GM23338 (cell line): ENCODE measurements around the gene SELPLG. TPM values are rescaled to one million over a fixed set of nuclear protein-coding genes. Genes with fewer than 3 reads are reported as not detected.
A peak's percentile ranks its signal among the peaks of the same experiment; 100 is the strongest.

Experiments used
- ATAC-seq: fragments of 200-7000 bp; cut with Tn5 transposase; 3 replicates; pipeline ENCODE4 v1.9.1; 2020
- DNase-seq: peaks from one replicate; pipeline ENCODE4 v3.0.0-alpha.2; 2015; ENCODE audit warnings: low spot score
- H2AFZ ChIP-seq: fragments of 200-600 bp; sonication (generic); 2 replicates; pipeline ENCODE4 v1.8.0; 2016; ENCODE audit warnings: antibody characterized with exemption, mild to moderate bottlenecking, moderate library complexity
- H3F3A ChIP-seq: fragments of 200-600 bp; sonication (generic); replicated peaks from 2 replicates; pipeline ENCODE4 v1.8.0; 2017; ENCODE audit warnings: antibody characterized with exemption, mixed run types, low read depth
- H3K27ac ChIP-seq: fragments of 200-600 bp; sonication (generic); 2 replicates; pipeline ENCODE4 v1.6.1; 2016; ENCODE audit warnings: low read depth
- H3K27me3 ChIP-seq: fragments of 200-600 bp; sonication (generic); 2 replicates; pipeline ENCODE4 v1.8.0; 2016; ENCODE audit warnings: mild to moderate bottlenecking, mixed run types, moderate library complexity; ENCODE audit not compliant: insufficient read depth
- H3K36me3 ChIP-seq: fragments of 200-600 bp; sonication (generic); 2 replicates; pipeline ENCODE4 v1.8.0; 2016; ENCODE audit warnings: mild to moderate bottlenecking; ENCODE audit not compliant: insufficient read depth
- H3K4me1 ChIP-seq: fragments of 200-600 bp; sonication (generic); 2 replicates; pipeline ENCODE4 v1.8.0; 2016; ENCODE audit warnings: mild to moderate bottlenecking, moderate library complexity; ENCODE audit not compliant: insufficient read depth
- H3K4me2 ChIP-seq: fragments of 200-600 bp; sonication (generic); 2 replicates; pipeline ENCODE4 v1.7.1; 2017; ENCODE audit warnings: mixed run types
- H3K4me3 ChIP-seq: fragments of 200-600 bp; sonication (generic); 2 replicates; pipeline ENCODE4 v1.6.1; 2016; ENCODE audit warnings: mixed run types
- H3K79me2 ChIP-seq: fragments of 200-600 bp; sonication (generic); replicated peaks from 2 replicates; pipeline ENCODE4 v1.8.0; 2017; ENCODE audit warnings: mild to moderate bottlenecking; ENCODE audit not compliant: insufficient read depth
- H3K9me2 ChIP-seq: fragments of 200-600 bp; sonication (generic); 2 replicates; pipeline ENCODE4 v1.8.0; 2017; ENCODE audit not compliant: insufficient read depth
- H4K20me1 ChIP-seq: fragments of 200-600 bp; sonication (generic); replicated peaks from 2 replicates; pipeline ENCODE4 v1.8.0; 2017; ENCODE audit warnings: mild to moderate bottlenecking; ENCODE audit not compliant: insufficient read depth
- H3K27ac Mint-ChIP-seq: 2 replicates; pipeline ENCODE4 v1.8.0; 2020; ENCODE audit warnings: inconsistent platforms, mild to moderate bottlenecking, moderate library complexity, mixed read lengths
- H3K27me3 Mint-ChIP-seq: 3 replicates; pipeline ENCODE4 v1.8.0; 2022; ENCODE audit warnings: low read depth, mild to moderate bottlenecking, moderate library complexity, mixed read lengths, inconsistent platforms; ENCODE audit not compliant: insufficient read depth, poor library complexity
- H3K36me3 Mint-ChIP-seq: 3 replicates; pipeline ENCODE4 v1.8.0; 2021; ENCODE audit warnings: low read depth, mild to moderate bottlenecking, inconsistent platforms, moderate library complexity, mixed read lengths
- H3K4me1 Mint-ChIP-seq: 3 replicates; pipeline ENCODE4 v1.8.0; 2020; ENCODE audit warnings: mild to moderate bottlenecking, inconsistent platforms, mixed read lengths
- H3K4me3 Mint-ChIP-seq: 3 replicates; pipeline ENCODE4 v1.8.0; 2021; ENCODE audit warnings: moderate library complexity, mild to moderate bottlenecking, inconsistent platforms, mixed read lengths
- H3K9me3 Mint-ChIP-seq: 3 replicates; pipeline ENCODE4 v1.8.0; 2020; ENCODE audit warnings: moderate library complexity, mild to moderate bottlenecking, inconsistent platforms, mixed read lengths
- REST ChIP-seq: IDR thresholded peaks from one replicate; pipeline ENCODE4 v1.6.1; 2018; ENCODE audit warnings: antibody characterized with exemption; ENCODE audit not compliant: unreplicated experiment
- polyA plus RNA-seq: library from polyadenylated mRNA; unstranded; fragments of >200 nt; fragmentation: Nextera tagmentation; extraction: Ambion mirVana; gene quantifications from 2 replicates; pipeline ENCODE4 v1.2.1, GENCODE V29; 2016
- total RNA-seq: library from RNA; depleted of rRNA; stranded (reverse); fragments of >200 nt; shearing (Covaris generic); gene quantifications from 2 replicates; pipeline ENCODE4 v1.2.3, GENCODE V29; 2014

SELPLG gene
- total and polyA plus RNA-seq, 2 experiments from 2014 or later, result 0.16 to 0.56 TPM

- no peak for TF ChIP-seq REST
These were observed 27.8 kb downstream of the SELPLG start (continued) for GRCh38 chr12:108605690-108606406.

GRCh38 chr12:108605000-108605689 lies 28.5 kb downstream of the SELPLG start:
- H3K36me3 Mint-ChIP-seq, result no peaks in the 10 kb centered on the region
- Histone ChIP-seq H3K27ac (no peak overlapping the region), H3K79me2 (no peaks in the 10 kb centered on the region), H4K20me1 (no peaks in the 10 kb centered on the region), H3K36me3 (no peaks in the 10 kb centered on the region), H3K4me3 (no peak overlapping the region), H3F3A (0 out of 2 replicates have a peak, but pooled peaks cover 6% of the 10 kb centered on the region), H3K4me2 (no peak overlapping the region), H2AFZ (no peak overlapping the region), H3K9me2 (no peaks in the 10 kb centered on the region), H3K4me1 (no peaks in the 10 kb centered on the region; the same call in 1 of the 2 replicates), H3K27me3 (no peaks in the 10 kb centered on the region)
- peak overlapping the region; percentile 48; the same call in 1 of the 2 replicates for H3K27ac Mint-ChIP-seq
- no peak overlapping the region for H3K4me3 Mint-ChIP-seq
- H3K4me1 Mint-ChIP-seq, result peaks cover 18% of the 10 kb centered on the region
- ATAC-seq (no peak), DNase-seq (no peak)
- no peaks in the 10 kb centered on the region for H3K9me3 Mint-ChIP-seq
- H3K27me3 Mint-ChIP-seq, result peaks cover 8% of the 10 kb centered on the region
- TF ChIP-seq REST, result no peak
